SK-N-SH (cell line): ENCODE data around the gene QKI. TPM values are rescaled to one million over a fixed set of nuclear protein-coding genes. Genes with fewer than 3 reads are reported as not detected.

ENCODE experiments used
- CTCF ChIA-PET: fragments of 300-600, 350-600 bp; formaldehyde crosslinking; extraction: SDS; loops from one replicate; lab custom pipeline; 2021; lab: Yijun Ruan, JAX
- POLR2A ChIA-PET: fragments of 350-600 bp; sonication (Branson Sonifier 250); formaldehyde crosslinking; extraction: SDS; loops from one replicate; lab custom pipeline; 2020; ENCODE audit warnings: antibody characterized with exemption, inconsistent platforms; lab: Yijun Ruan, JAX
- DNase-seq: peaks from one replicate; pipeline ENCODE4 v3.0.0; 2012
- H2AFZ ChIP-seq: fragments of 200-600 bp; sonication (generic); 2 replicates; pipeline ENCODE4 v1.8.1; 2016; ENCODE audit warnings: antibody characterized with exemption, mild to moderate bottlenecking, low read depth
- H3F3A ChIP-seq: fragments of 200-600 bp; sonication (generic); replicated peaks from 2 replicates; pipeline ENCODE3; 2016; ENCODE audit warnings: antibody characterized with exemption, mild to moderate bottlenecking; ENCODE audit not compliant: insufficient read depth
- H3K27ac ChIP-seq, 2 experiments: fragments of 200-500 bp in 1 of 2; fragments of 200-600 bp in 1 of 2; sonication (Bioruptor generic) in 1 of 2; sonication (generic), shearing (Covaris generic) in 1 of 2; 2 replicates each; pipeline versions ENCODE4 v1.5.1 to v1.6.1; 2014 to 2016; ENCODE audit warnings: low read depth in 2 of 2, inconsistent platforms in 1 of 2, low read length in 1 of 2, mild to moderate bottlenecking in 1 of 2, mixed read lengths in 1 of 2
- H3K27me3 ChIP-seq: fragments of 200-600 bp; sonication (generic), shearing (Covaris generic); 2 replicates; pipeline ENCODE4 v1.6.1; 2016; ENCODE audit warnings: mixed run types; ENCODE audit not compliant: insufficient read depth
- H3K36me3 ChIP-seq, 2 experiments: fragments of 200-500 bp in 1 of 2; fragments of 200-600 bp in 1 of 2; sonication (Bioruptor generic) in 1 of 2; sonication (generic) in 1 of 2; replicated peaks in 1 of 2; 2 replicates each; pipeline versions ENCODE3 to v1.5.1; 2014 to 2016; ENCODE audit warnings: low read length in 1 of 2, mild to moderate bottlenecking in 1 of 2; ENCODE audit not compliant: insufficient read depth in 2 of 2, control insufficient read depth in 1 of 2
- H3K4me1 ChIP-seq, 2 experiments: fragments of 200-500 bp in 1 of 2; fragments of 200-600 bp in 1 of 2; sonication (Bioruptor generic) in 1 of 2; sonication (generic), shearing (Covaris generic) in 1 of 2; 2 replicates each; pipeline versions ENCODE4 v1.5.1 to v1.6.1; 2014 to 2016; ENCODE audit warnings: low read depth in 1 of 2, low read length in 1 of 2, mixed run types in 1 of 2; ENCODE audit not compliant: insufficient read depth in 2 of 2, control insufficient read depth in 1 of 2
- H3K4me2 ChIP-seq: fragments of 200-600 bp; sonication (generic), shearing (Covaris generic); 2 replicates; pipeline ENCODE4 v1.6.1; 2017; ENCODE audit warnings: mixed run types
- H3K4me3 ChIP-seq, 2 experiments: fragments of 200-500 bp in 1 of 2; fragments of 200-600 bp in 1 of 2; sonication (Bioruptor generic) in 1 of 2; sonication (generic), shearing (Covaris generic) in 1 of 2; 2 replicates each; pipeline versions ENCODE4 v1.5.1 to v1.8.1; 2014 to 2016; ENCODE audit warnings: low read depth in 2 of 2, inconsistent platforms in 1 of 2, low read length in 1 of 2, mild to moderate bottlenecking in 1 of 2, mixed read lengths in 1 of 2, moderate library complexity in 1 of 2
- H3K79me2 ChIP-seq: fragments of 200-600 bp; sonication (generic); 2 replicates; pipeline ENCODE4 v1.8.1; 2017; ENCODE audit warnings: mild to moderate bottlenecking; ENCODE audit not compliant: insufficient read depth
- H3K9ac ChIP-seq: fragments of 200-600 bp; sonication (generic); 2 replicates; pipeline ENCODE4 v1.6.1; 2017; ENCODE audit warnings: mixed run types
- H3K9me2 ChIP-seq: fragments of 200-600 bp; sonication (generic); 2 replicates; pipeline ENCODE4 v1.6.1; 2017; ENCODE audit warnings: mixed run types
- H3K9me3 ChIP-seq: fragments of 200-600 bp; sonication (generic); 2 replicates; pipeline ENCODE4 v1.6.1; 2017; ENCODE audit warnings: mixed run types, mild to moderate bottlenecking, moderate library complexity
- H4K20me1 ChIP-seq: fragments of 200-600 bp; sonication (generic); 2 replicates; pipeline ENCODE4 v1.6.1; 2017; ENCODE audit warnings: mild to moderate bottlenecking, mixed run types; ENCODE audit not compliant: insufficient read depth
- EP300 ChIP-seq, 2 experiments: IDR thresholded peaks; 2 replicates each; pipeline versions ENCODE4 v1.4.0 to v1.6.1; 2012; ENCODE audit warnings: borderline replicate concordance in 1 of 2, low read depth in 1 of 2, low read length in 1 of 2
- FOSL2 ChIP-seq: IDR thresholded peaks from 2 replicates; pipeline ENCODE4 v1.4.0; 2012; ENCODE audit warnings: low read depth, mild to moderate bottlenecking, moderate library complexity, borderline replicate concordance
- GABPA ChIP-seq: IDR thresholded peaks from 2 replicates; pipeline ENCODE4 v1.4.0; 2012; ENCODE audit warnings: low read depth, mild to moderate bottlenecking
- GATA2 ChIP-seq: sonication (generic); formaldehyde crosslinking; IDR thresholded peaks from 2 replicates; pipeline ENCODE4 v1.5.0; 2020; ENCODE audit warnings: mild to moderate bottlenecking, missing genetic modification reagents
- MXI1 ChIP-seq: IDR thresholded peaks from 2 replicates; pipeline ENCODE4 v1.6.1; 2012; ENCODE audit warnings: mild to moderate bottlenecking, low read depth, low read length, improper control_type of control experiment
- NFIC ChIP-seq: IDR thresholded peaks from 2 replicates; pipeline ENCODE4 v1.4.0; 2012; ENCODE audit warnings: borderline replicate concordance
- NRF1 ChIP-seq: IDR thresholded peaks from 2 replicates; pipeline ENCODE4 v1.6.1; 2012; ENCODE audit warnings: low read depth, mild to moderate bottlenecking, low read length
- POLR2AphosphoS5 ChIP-seq: IDR thresholded peaks from 2 replicates; pipeline ENCODE4 v1.6.1; 2012; ENCODE audit warnings: low read depth, low read length
- RAD21 ChIP-seq: IDR thresholded peaks from 2 replicates; pipeline ENCODE4 v1.6.1; 2012; ENCODE audit warnings: mild to moderate bottlenecking, low read length
- RXRA ChIP-seq: IDR thresholded peaks from 2 replicates; pipeline ENCODE4 v1.4.0; 2012; ENCODE audit warnings: low read depth, mild to moderate bottlenecking, borderline replicate concordance
- SMC3 ChIP-seq: IDR thresholded peaks from 2 replicates; pipeline ENCODE4 v1.6.1; 2012; ENCODE audit warnings: low read depth, low read length, improper control_type of control experiment
- ZBTB33 ChIP-seq: IDR thresholded peaks from 2 replicates; pipeline ENCODE4 v1.4.0; 2012; ENCODE audit warnings: low read depth, borderline replicate concordance
- WGBS: methylation state at CpG from one replicate; pipeline ENCODE4 v1.1.6; 2017; ENCODE audit warnings: low lambda C conversion rate; 5-methylcytosine and 5-hydroxymethylcytosine counted together
- polyA plus RNA-seq, 3 experiments: library from polyadenylated mRNA; depleted of rRNA; stranded (reverse); fragments of >200 nt; gene quantifications; 2 replicates each; pipeline ENCODE4 v1.2.3, GENCODE V29; 2012
- TF ChIP-seq, protein P1 (sequence below): IDR thresholded peaks from 2 replicates; pipeline ENCODE4; 2012
- TF ChIP-seq, protein P2 (sequence below): IDR thresholded peaks from 2 replicates; pipeline ENCODE4 v1.6.1; 2012; ENCODE audit warnings: mild to moderate bottlenecking, low read depth, low read length, moderate library complexity
- TF ChIP-seq, protein P3 (sequence below): fragments of 150-350 bp; IDR thresholded peaks from 2 replicates; pipeline ENCODE4 v1.6.1; 2017; ENCODE audit warnings: antibody characterized with exemption, low read length, low read depth, borderline replicate concordance

The QKI gene
- polyA plus RNA-seq, 1 of the 3 experiments (the other 2 are of a cell fraction), result 51.1 TPM

GRCh38 chr6:163507965-163508364 lies 93.4 kb downstream of the QKI start:
- H3K4me2 ChIP-seq, result no peak overlapping the region
- 100% methylated on average over 1 of the region's 1 CpG for WGBS
- no peaks in the 10 kb centered on the region for H3K27me3 ChIP-seq
- TF ChIP-seq GATA2 (CRISPR knock-in tag) (no peak), FOSL2 (no peak), RXRA (no peak), GABPA (no peak), NFIC (no peak), SMC3 (no peak), NRF1 (no peak), POLR2AphosphoS5 (no peak), RAD21 (no peak), EP300 (IDR thresholded peaks at IDR 0.05; ENCODE audit: borderline replicate concordance in 1 of 2, low read depth in 1 of 2, low read length in 1 of 2) (no peak), MXI1 (no peak), ZBTB33 (no peak)
- TF ChIP-seq, protein P1, sequence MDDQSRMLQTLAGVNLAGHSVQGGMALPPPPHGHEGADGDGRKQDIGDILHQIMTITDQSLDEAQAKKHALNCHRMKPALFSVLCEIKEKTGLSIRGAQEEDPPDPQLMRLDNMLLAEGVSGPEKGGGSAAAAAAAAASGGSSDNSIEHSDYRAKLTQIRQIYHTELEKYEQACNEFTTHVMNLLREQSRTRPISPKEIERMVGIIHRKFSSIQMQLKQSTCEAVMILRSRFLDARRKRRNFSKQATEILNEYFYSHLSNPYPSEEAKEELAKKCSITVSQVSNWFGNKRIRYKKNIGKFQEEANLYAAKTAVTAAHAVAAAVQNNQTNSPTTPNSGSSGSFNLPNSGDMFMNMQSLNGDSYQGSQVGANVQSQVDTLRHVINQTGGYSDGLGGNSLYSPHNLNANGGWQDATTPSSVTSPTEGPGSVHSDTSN, result no peak
- TF ChIP-seq, protein P2, sequence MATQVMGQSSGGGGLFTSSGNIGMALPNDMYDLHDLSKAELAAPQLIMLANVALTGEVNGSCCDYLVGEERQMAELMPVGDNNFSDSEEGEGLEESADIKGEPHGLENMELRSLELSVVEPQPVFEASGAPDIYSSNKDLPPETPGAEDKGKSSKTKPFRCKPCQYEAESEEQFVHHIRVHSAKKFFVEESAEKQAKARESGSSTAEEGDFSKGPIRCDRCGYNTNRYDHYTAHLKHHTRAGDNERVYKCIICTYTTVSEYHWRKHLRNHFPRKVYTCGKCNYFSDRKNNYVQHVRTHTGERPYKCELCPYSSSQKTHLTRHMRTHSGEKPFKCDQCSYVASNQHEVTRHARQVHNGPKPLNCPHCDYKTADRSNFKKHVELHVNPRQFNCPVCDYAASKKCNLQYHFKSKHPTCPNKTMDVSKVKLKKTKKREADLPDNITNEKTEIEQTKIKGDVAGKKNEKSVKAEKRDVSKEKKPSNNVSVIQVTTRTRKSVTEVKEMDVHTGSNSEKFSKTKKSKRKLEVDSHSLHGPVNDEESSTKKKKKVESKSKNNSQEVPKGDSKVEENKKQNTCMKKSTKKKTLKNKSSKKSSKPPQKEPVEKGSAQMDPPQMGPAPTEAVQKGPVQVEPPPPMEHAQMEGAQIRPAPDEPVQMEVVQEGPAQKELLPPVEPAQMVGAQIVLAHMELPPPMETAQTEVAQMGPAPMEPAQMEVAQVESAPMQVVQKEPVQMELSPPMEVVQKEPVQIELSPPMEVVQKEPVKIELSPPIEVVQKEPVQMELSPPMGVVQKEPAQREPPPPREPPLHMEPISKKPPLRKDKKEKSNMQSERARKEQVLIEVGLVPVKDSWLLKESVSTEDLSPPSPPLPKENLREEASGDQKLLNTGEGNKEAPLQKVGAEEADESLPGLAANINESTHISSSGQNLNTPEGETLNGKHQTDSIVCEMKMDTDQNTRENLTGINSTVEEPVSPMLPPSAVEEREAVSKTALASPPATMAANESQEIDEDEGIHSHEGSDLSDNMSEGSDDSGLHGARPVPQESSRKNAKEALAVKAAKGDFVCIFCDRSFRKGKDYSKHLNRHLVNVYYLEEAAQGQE, result no peak
- TF ChIP-seq, protein P3, sequence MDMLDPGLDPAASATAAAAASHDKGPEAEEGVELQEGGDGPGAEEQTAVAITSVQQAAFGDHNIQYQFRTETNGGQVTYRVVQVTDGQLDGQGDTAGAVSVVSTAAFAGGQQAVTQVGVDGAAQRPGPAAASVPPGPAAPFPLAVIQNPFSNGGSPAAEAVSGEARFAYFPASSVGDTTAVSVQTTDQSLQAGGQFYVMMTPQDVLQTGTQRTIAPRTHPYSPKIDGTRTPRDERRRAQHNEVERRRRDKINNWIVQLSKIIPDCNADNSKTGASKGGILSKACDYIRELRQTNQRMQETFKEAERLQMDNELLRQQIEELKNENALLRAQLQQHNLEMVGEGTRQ, result no peak
- H3K9me3 ChIP-seq, result peaks cover 21% of the 10 kb centered on the region; the same call in 1 of the 2 replicates
- no peak overlapping the region for H3K9ac ChIP-seq
- peaks cover 0 to 19% of the 10 kb centered on the region in 2 experiments for H3K36me3 ChIP-seq
- H3K4me3 ChIP-seq, result no peak overlapping the region
- H3K79me2 ChIP-seq, result peaks cover 93% of the 10 kb centered on the region
- H3K9me2 ChIP-seq, result peaks cover 4% of the 10 kb centered on the region; the same call in 1 of the 2 replicates
- H3K27ac ChIP-seq, result no peak overlapping the region
- peaks cover 7% of the 10 kb centered on the region for H3F3A ChIP-seq
- CTCF ChIA-PET, result no interaction called here
- no peak for DNase-seq
- H4K20me1 ChIP-seq, result peaks cover 21% of the 10 kb centered on the region; the same call in 1 of the 2 replicates
- POLR2A ChIA-PET, result no interaction called here
- H2AFZ ChIP-seq, result no peak overlapping the region
- no peaks in the 10 kb centered on the region for H3K4me1 ChIP-seq
